ENCODE measurements around the gene UNC93B1.
"Not testable (repeated sequence)": the region's sequence is repeated elsewhere in the genome, so short reads cannot be mapped to it uniquely, and the experiment has no call there.

The UNC93B1 gene

GRCh38 chr11:68010090-68011041 is 6.5 kb upstream of the UNC93B1 start, which contains the start of gene ALDH3B1:
ALDH3B1 (plus strand) TSS chr11:68010327; CDS start chr11:68015298, 4,971 bp downstream.
- DNase-seq (ENCODE audit: low read depth in 4 of 4, low spot score in 1 of 4): no peak

- DNase-seq (ENCODE audit: low read depth in 4 of 4, low spot score in 1 of 4): no peak
Measured at GRCh38 chr11:68009391-68010089, 5.6 kb upstream of the UNC93B1 start.

GRCh38 chr11:68008381-68009337 is 4.8 kb upstream of the UNC93B1 start:
- no peak for DNase-seq (ENCODE audit: low read depth in 4 of 4, low spot score in 1 of 4)

GRCh38 chr11:68007498-68008380 is 3.8 kb upstream of the UNC93B1 start:
- no peak for DNase-seq (ENCODE audit: low read depth in 4 of 4, low spot score in 1 of 4)

- DNase-seq (ENCODE audit: low read depth in 4 of 4, low spot score in 1 of 4): no peak
Measured at GRCh38 chr11:68006606-68007166, 2.8 kb upstream of the UNC93B1 start.

- no peak for DNase-seq (ENCODE audit: low read depth in 4 of 4, low spot score in 1 of 4)
Measured at GRCh38 chr11:68004551-68005335, 846 bp upstream of the UNC93B1 start.

GRCh38 chr11:68002938-68003845 is 705 bp downstream of the UNC93B1 start:
- DNase-seq (ENCODE audit: low read depth in 4 of 4, low spot score in 1 of 4): no peak

GRCh38 chr11:68002575-68002937 is 1.3 kb downstream of the UNC93B1 start:
- no peak for DNase-seq (ENCODE audit: low read depth in 4 of 4, low spot score in 1 of 4)

GRCh38 chr11:67999704-68000103 is 4.2 kb downstream of the UNC93B1 start:
- DNase-seq (ENCODE audit: low read depth in 4 of 4, low spot score in 1 of 4): no peak

GRCh38 chr11:67999201-67999629 is 4.7 kb downstream of the UNC93B1 start:
- DNase-seq (ENCODE audit: low read depth in 4 of 4, low spot score in 1 of 4): no peak

- DNase-seq (ENCODE audit: low read depth in 4 of 4, low spot score in 1 of 4): no peak
Measured at GRCh38 chr11:67998150-67999045, 5.5 kb downstream of the UNC93B1 start.

GRCh38 chr11:67997475-67997921 is 6.4 kb downstream of the UNC93B1 start:
- no peak for DNase-seq (ENCODE audit: low read depth in 4 of 4, low spot score in 1 of 4)

GRCh38 chr11:67996622-67997474 is 7.0 kb downstream of the UNC93B1 start:
- DNase-seq (ENCODE audit: low read depth in 4 of 4, low spot score in 1 of 4): peak in 1 of 4 experiments; percentile 40

- DNase-seq (ENCODE audit: low read depth in 4 of 4, low spot score in 1 of 4): no peak
Measured at GRCh38 chr11:67996051-67996450, 7.8 kb downstream of the UNC93B1 start.

GRCh38 chr11:67995579-67995978 is 8.3 kb downstream of the UNC93B1 start:
- not testable (repeated sequence) for DNase-seq (ENCODE audit: low read depth in 4 of 4, low spot score in 1 of 4)

- DNase-seq (ENCODE audit: low read depth in 4 of 4, low spot score in 1 of 4): not testable (repeated sequence)
Measured at GRCh38 chr11:67995129-67995528, 8.8 kb downstream of the UNC93B1 start.

Data from stimulated activated CD4-positive, alpha-beta T cell treated with anti-CD3 and anti-CD28 coated beads, Interleukin-1b, Interleukin-23, amount 100 ng/mL, for 24 hours (primary cell).